ENCODE measurements around the gene PRMT7. TPM values are rescaled to one million over a fixed set of nuclear protein-coding genes. Genes with fewer than 3 reads are reported as not detected.

PRMT7 gene
- total RNA-seq, 1 experiment from 2014 or later = 59.3 TPM

DNA sequence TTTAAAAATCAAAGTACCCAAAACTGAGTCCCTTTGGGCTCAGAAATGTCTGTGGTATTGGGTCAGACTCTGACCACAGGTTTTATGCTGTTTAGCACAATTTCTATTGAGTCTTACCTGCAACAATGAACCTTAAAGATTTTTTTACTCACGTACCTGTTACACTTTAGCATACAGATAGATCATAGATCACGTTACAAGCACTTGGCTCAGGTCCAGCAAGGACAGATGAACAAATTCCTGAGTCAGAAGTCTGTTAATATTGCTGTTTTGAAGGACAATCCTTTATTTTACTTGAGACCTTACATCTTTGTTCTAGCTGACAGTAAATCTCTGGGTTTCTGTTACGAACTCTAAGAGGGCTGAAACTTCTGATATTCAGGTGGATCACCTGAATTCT, 12.9 kb upstream of the PRMT7 start:
- Mint-ChIP-seq H3K4me1 (no peaks in the 10 kb centered on the region; the same call in 1 of the 2 replicates), H3K9me3 (no peaks in the 10 kb centered on the region), H3K36me3 (peaks cover 50% of the 10 kb centered on the region), H3K4me3 (no peak overlapping the region), H3K27ac (0 out of 2 replicates have a peak overlapping the region, but pooled peaks have one; percentile 11), H3K27me3 (ENCODE audit: low read depth) (no peaks in the 10 kb centered on the region)
- TF ChIP-seq, protein P1, sequence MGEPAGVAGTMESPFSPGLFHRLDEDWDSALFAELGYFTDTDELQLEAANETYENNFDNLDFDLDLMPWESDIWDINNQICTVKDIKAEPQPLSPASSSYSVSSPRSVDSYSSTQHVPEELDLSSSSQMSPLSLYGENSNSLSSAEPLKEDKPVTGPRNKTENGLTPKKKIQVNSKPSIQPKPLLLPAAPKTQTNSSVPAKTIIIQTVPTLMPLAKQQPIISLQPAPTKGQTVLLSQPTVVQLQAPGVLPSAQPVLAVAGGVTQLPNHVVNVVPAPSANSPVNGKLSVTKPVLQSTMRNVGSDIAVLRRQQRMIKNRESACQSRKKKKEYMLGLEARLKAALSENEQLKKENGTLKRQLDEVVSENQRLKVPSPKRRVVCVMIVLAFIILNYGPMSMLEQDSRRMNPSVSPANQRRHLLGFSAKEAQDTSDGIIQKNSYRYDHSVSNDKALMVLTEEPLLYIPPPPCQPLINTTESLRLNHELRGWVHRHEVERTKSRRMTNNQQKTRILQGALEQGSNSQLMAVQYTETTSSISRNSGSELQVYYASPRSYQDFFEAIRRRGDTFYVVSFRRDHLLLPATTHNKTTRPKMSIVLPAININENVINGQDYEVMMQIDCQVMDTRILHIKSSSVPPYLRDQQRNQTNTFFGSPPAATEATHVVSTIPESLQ (CRISPR knock-in tag; IDR thresholded peaks at IDR 0.05) = no peak
- no peak for DNase-seq (ENCODE audit: low spot score)
- ChIA-PET CTCF (interaction anchor here (0.9 kb wide), 1 partner anchor 36 kb away, joined by 3 read pairs; no protein-coding TSS in a partner anchor), POLR2A (no interaction called here)
- no peak for ATAC-seq

DNA sequence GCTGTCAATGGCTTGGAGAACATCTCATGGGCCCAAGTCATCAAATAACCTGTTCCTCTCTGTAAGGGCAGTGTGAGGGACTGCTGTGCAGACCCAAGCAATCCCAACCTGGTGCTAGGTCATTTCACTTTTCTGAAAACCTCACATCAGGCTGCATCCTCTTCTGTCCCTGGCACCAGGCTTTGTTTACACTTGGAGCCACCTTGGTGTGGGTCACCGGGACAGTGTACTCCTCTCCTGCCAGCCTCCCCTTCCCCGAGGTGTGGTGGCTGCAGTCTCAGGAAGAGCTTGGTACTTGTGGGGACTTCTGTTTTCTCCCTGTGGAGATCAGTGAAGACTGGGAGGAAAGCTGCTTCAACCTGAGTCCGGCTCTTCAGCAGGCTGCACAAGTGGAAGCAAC, 12.5 kb upstream of the PRMT7 start:
- TF ChIP-seq, protein P2, sequence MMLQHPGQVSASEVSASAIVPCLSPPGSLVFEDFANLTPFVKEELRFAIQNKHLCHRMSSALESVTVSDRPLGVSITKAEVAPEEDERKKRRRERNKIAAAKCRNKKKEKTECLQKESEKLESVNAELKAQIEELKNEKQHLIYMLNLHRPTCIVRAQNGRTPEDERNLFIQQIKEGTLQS (CRISPR knock-in tag; conservative IDR thresholded peaks at IDR 0.05) = no peak
- TF ChIP-seq NR3C1 (CRISPR knock-in tag; conservative IDR thresholded peaks at IDR 0.05; ENCODE audit: low read depth) (no peak), FOXJ3 (CRISPR knock-in tag; IDR thresholded peaks at IDR 0.05; ENCODE audit: borderline replicate concordance) (no peak), RELA (CRISPR knock-in tag; IDR thresholded peaks at IDR 0.05; ENCODE audit: borderline replicate concordance) (no peak), SMAD3 (CRISPR knock-in tag; IDR thresholded peaks at IDR 0.05; ENCODE audit: borderline replicate concordance) (no peak), MYBL2 (CRISPR knock-in tag; IDR thresholded peaks at IDR 0.05) (no peak), SP1 (CRISPR knock-in tag; conservative IDR thresholded peaks at IDR 0.05) (no peak), JAZF1 (CRISPR knock-in tag; IDR thresholded peaks at IDR 0.05) (no peak), MXD4 (CRISPR knock-in tag; IDR thresholded peaks at IDR 0.05; ENCODE audit: borderline replicate concordance) (no peak), TEAD4 (CRISPR knock-in tag; IDR thresholded peaks at IDR 0.05) (no peak), HMGA2 (CRISPR knock-in tag; IDR thresholded peaks at IDR 0.05) (no peak), ZNF263 (CRISPR knock-in tag; IDR thresholded peaks at IDR 0.05; ENCODE audit: low read depth) (no peak), OVOL2 (CRISPR knock-in tag; IDR thresholded peaks at IDR 0.05; ENCODE audit: borderline replicate concordance) (no peak), JUN (CRISPR knock-in tag; IDR thresholded peaks at IDR 0.05) (no peak)
- TF ChIP-seq, protein P3, sequence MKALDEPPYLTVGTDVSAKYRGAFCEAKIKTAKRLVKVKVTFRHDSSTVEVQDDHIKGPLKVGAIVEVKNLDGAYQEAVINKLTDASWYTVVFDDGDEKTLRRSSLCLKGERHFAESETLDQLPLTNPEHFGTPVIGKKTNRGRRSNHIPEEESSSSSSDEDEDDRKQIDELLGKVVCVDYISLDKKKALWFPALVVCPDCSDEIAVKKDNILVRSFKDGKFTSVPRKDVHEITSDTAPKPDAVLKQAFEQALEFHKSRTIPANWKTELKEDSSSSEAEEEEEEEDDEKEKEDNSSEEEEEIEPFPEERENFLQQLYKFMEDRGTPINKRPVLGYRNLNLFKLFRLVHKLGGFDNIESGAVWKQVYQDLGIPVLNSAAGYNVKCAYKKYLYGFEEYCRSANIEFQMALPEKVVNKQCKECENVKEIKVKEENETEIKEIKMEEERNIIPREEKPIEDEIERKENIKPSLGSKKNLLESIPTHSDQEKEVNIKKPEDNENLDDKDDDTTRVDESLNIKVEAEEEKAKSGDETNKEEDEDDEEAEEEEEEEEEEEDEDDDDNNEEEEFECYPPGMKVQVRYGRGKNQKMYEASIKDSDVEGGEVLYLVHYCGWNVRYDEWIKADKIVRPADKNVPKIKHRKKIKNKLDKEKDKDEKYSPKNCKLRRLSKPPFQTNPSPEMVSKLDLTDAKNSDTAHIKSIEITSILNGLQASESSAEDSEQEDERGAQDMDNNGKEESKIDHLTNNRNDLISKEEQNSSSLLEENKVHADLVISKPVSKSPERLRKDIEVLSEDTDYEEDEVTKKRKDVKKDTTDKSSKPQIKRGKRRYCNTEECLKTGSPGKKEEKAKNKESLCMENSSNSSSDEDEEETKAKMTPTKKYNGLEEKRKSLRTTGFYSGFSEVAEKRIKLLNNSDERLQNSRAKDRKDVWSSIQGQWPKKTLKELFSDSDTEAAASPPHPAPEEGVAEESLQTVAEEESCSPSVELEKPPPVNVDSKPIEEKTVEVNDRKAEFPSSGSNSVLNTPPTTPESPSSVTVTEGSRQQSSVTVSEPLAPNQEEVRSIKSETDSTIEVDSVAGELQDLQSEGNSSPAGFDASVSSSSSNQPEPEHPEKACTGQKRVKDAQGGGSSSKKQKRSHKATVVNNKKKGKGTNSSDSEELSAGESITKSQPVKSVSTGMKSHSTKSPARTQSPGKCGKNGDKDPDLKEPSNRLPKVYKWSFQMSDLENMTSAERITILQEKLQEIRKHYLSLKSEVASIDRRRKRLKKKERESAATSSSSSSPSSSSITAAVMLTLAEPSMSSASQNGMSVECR (CRISPR knock-in tag; IDR thresholded peaks at IDR 0.05; ENCODE audit: borderline replicate concordance) = no peak
- TF ChIP-seq, protein P4, sequence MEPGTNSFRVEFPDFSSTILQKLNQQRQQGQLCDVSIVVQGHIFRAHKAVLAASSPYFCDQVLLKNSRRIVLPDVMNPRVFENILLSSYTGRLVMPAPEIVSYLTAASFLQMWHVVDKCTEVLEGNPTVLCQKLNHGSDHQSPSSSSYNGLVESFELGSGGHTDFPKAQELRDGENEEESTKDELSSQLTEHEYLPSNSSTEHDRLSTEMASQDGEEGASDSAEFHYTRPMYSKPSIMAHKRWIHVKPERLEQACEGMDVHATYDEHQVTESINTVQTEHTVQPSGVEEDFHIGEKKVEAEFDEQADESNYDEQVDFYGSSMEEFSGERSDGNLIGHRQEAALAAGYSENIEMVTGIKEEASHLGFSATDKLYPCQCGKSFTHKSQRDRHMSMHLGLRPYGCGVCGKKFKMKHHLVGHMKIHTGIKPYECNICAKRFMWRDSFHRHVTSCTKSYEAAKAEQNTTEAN (CRISPR knock-in tag; IDR thresholded peaks at IDR 0.05) = no peak
- TF ChIP-seq, protein P5, sequence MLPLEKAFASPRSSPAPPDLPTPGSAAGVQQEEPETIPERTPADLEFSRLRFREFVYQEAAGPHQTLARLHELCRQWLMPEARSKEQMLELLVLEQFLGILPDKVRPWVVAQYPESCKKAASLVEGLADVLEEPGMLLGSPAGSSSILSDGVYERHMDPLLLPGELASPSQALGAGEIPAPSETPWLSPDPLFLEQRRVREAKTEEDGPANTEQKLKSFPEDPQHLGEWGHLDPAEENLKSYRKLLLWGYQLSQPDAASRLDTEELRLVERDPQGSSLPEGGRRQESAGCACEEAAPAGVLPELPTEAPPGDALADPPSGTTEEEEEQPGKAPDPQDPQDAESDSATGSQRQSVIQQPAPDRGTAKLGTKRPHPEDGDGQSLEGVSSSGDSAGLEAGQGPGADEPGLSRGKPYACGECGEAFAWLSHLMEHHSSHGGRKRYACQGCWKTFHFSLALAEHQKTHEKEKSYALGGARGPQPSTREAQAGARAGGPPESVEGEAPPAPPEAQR (CRISPR knock-in tag; IDR thresholded peaks at IDR 0.05) = no peak
- TF ChIP-seq, protein P6, sequence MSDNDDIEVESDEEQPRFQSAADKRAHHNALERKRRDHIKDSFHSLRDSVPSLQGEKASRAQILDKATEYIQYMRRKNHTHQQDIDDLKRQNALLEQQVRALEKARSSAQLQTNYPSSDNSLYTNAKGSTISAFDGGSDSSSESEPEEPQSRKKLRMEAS (CRISPR knock-in tag; IDR thresholded peaks at IDR 0.05) = no peak
- TF ChIP-seq, protein P7, sequence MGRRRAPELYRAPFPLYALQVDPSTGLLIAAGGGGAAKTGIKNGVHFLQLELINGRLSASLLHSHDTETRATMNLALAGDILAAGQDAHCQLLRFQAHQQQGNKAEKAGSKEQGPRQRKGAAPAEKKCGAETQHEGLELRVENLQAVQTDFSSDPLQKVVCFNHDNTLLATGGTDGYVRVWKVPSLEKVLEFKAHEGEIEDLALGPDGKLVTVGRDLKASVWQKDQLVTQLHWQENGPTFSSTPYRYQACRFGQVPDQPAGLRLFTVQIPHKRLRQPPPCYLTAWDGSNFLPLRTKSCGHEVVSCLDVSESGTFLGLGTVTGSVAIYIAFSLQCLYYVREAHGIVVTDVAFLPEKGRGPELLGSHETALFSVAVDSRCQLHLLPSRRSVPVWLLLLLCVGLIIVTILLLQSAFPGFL (CRISPR knock-in tag; IDR thresholded peaks at IDR 0.05; ENCODE audit: borderline replicate concordance) = no peak
- TF ChIP-seq, protein P8, sequence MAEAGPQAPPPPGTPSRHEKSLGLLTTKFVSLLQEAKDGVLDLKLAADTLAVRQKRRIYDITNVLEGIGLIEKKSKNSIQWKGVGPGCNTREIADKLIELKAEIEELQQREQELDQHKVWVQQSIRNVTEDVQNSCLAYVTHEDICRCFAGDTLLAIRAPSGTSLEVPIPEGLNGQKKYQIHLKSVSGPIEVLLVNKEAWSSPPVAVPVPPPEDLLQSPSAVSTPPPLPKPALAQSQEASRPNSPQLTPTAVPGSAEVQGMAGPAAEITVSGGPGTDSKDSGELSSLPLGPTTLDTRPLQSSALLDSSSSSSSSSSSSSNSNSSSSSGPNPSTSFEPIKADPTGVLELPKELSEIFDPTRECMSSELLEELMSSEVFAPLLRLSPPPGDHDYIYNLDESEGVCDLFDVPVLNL (CRISPR knock-in tag; IDR thresholded peaks at IDR 0.05; ENCODE audit: borderline replicate concordance, low read depth) = no peak
- Mint-ChIP-seq H3K27me3 (ENCODE audit: low read depth) (no peaks in the 10 kb centered on the region), H3K36me3 (peaks cover 51% of the 10 kb centered on the region), H3K4me1 (no peaks in the 10 kb centered on the region; the same call in 1 of the 2 replicates), H3K4me3 (no peak overlapping the region), H3K27ac (0 out of 2 replicates have a peak overlapping the region, but pooled peaks have one; percentile 11), H3K9me3 (no peaks in the 10 kb centered on the region)
- DNase-seq (ENCODE audit: low spot score) = no peak
- ChIA-PET POLR2A (no interaction called here), CTCF (no interaction called here)
- no peak for ATAC-seq
